Right atrium auricular region (tissue), 2 donors: ENCODE measurements around the gene C10orf105. TPM values are rescaled to one million over a fixed set of nuclear protein-coding genes. Genes with fewer than 3 reads are reported as not detected.

Experiments
- DNase-seq: peaks from one replicate; pipeline ENCODE4 v3.0.0-alpha.2; 2019; ENCODE audit warnings: low spot score
- H3K27ac ChIP-seq, 2 donors: fragments of 200-600 bp; sonication (generic); 1 replicate in 1 of 2; 2 replicates in 1 of 2; pipeline ENCODE4 v1.5.1; 2016 to 2019
- H3K27me3 ChIP-seq, 2 donors: fragments of 200-600 bp; sonication (generic); one replicate each; pipeline versions ENCODE4 v1.5.1 to v1.6.0; 2017 to 2019
- H3K36me3 ChIP-seq: fragments of 200-600 bp; sonication (generic); one replicate; pipeline ENCODE4 v1.5.1; 2016
- H3K4me1 ChIP-seq, 2 donors: fragments of 200-600 bp; sonication (generic); one replicate each; pipeline versions ENCODE4 v1.5.1 to v1.6.0; 2017 to 2019
- H3K4me3 ChIP-seq, 2 donors: fragments of 200-600 bp; sonication (generic); 1 replicate in 1 of 2; 2 replicates in 1 of 2; pipeline ENCODE4 v1.5.1; 2017 to 2019; ENCODE audit warnings: mild to moderate bottlenecking in 1 of 2, moderate library complexity in 1 of 2
- H3K9me3 ChIP-seq, 2 donors: fragments of 200-600 bp; sonication (generic); one replicate each; pipeline ENCODE4 v1.5.1; 2019
- CTCF ChIP-seq, 2 donors: fragments of 200-600 bp; sonication (generic); IDR thresholded peaks; one replicate each; pipeline ENCODE4 v1.5.1; 2019; ENCODE audit warnings: antibody characterized with exemption in 2 of 2
- total RNA-seq, 2 donors: library from RNA; depleted of rRNA; stranded (reverse); fragments of >200 nt; gene quantifications; one replicate each; pipeline ENCODE4 v1.1.0, GENCODE V29; 2016

C10orf105 gene
- total RNA-seq, 2 donors from 2014 or later: 1.3 TPM; not detected in 1

DNA sequence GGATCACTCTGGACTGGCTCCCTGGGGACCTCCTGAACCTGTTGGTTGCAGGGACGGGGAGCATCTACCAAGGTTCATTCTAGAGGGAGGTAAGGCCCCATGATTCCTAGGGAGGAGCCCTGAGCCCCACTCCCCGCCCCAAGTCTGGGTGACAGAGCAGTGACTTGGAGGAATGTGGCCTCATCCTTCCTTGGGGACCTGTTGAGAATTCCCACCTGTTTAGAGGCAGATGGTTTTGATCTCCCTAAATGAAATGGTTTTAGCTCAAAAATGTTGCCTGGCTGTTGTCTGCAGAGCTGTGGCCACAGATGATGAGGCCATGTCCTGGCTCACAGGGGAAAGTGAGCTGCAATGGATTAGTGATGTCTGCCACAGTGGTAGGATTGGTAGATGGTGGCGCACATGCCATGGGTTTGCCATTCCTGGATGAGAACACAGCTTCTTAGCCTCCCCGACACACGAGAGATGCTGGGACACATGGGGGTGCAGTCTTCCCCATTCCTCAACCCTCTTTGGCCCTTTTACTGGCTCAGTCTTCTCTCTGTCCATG lies 12.3 kb downstream of the C10orf105 start:
- no peak for DNase-seq
- Histone ChIP-seq H3K9me3 (no peaks in the 10 kb centered on the region), H3K36me3 (no peaks in the 10 kb centered on the region), H3K4me3 (no peak overlapping the region), H3K4me1 (peaks cover 0 to 1% of the 10 kb centered on the region in 2 donors), H3K27ac (no peak overlapping the region), H3K27me3 (no peaks in the 10 kb centered on the region)
- TF ChIP-seq CTCF (IDR thresholded peaks at IDR 0.05): no peak

DNA sequence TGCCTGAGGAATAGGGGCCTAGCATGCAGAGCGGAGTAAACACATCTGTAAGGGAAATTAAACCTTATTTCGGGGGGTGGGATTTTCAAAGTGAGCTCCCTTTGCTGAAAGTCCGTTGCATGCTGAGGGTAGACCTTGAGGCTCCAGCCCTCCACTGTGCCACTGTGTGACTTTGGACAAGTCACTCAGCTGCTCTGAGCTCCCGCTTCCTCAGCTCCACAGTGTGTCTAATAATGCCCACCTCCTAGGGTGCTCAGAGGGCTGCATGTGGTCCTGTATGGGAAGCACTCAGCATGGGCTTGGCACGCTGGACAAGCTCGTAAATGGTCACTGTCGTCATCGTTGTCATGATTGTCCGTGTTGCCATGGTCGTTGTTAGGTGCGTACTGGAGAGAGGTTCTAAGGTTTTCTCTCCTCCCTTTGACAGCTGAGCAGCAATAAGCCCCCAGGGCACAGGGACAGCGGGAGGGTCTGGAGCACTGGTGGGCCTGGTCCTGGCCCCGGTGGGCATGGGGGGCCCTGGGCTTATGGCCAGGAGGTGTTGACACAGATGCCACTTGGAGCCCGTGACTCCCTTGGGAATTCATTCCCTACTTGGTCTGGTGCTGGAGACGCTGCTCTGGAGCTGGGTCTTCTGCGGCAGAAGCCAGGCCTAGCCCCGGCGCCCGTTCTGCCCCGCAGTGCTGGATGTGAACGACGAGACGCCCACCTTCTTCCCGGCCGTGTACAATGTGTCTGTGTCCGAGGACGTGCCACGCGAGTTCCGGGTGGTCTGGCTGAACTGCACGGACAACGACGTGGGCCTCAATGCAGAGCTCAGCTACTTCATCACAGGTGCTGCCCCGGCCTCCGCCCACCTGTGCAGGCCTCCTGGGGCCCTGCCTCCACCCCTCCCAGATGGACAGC lies 13.1 kb downstream of the C10orf105 start:
- no peak for DNase-seq
- no peak overlapping the region for H3K27ac ChIP-seq
- no peaks in the 10 kb centered on the region for H3K9me3 ChIP-seq
- H3K4me1 ChIP-seq: peaks cover 0 to 6% of the 10 kb centered on the region in 2 donors
- H3K4me3 ChIP-seq: no peak overlapping the region
- no peak for TF ChIP-seq CTCF (IDR thresholded peaks at IDR 0.05)
- H3K36me3 ChIP-seq: no peaks in the 10 kb centered on the region
- no peaks in the 10 kb centered on the region for H3K27me3 ChIP-seq

GRCh38 chr10:71705582-71705981 lies 14.0 kb downstream of the C10orf105 start:
- Histone ChIP-seq H3K27ac (no peak overlapping the region), H3K36me3 (no peaks in the 10 kb centered on the region), H3K4me3 (no peak overlapping the region), H3K27me3 (no peaks in the 10 kb centered on the region), H3K4me1 (peaks cover 0 to 15% of the 10 kb centered on the region in 2 donors), H3K9me3 (no peaks in the 10 kb centered on the region)
- no peak for TF ChIP-seq CTCF (IDR thresholded peaks at IDR 0.05)
- DNase-seq: no peak

- TF ChIP-seq CTCF (IDR thresholded peaks at IDR 0.05): no peak
- no peaks in the 10 kb centered on the region for H3K27me3 ChIP-seq
- H3K9me3 ChIP-seq: no peaks in the 10 kb centered on the region
- H3K27ac ChIP-seq: no peak overlapping the region
- H3K36me3 ChIP-seq: no peaks in the 10 kb centered on the region
- H3K4me1 ChIP-seq: peaks cover 0 to 19% of the 10 kb centered on the region in 2 donors
- H3K4me3 ChIP-seq: no peak overlapping the region
- DNase-seq: no peak
These were observed 14.8 kb downstream of the C10orf105 start for GRCh38 chr10:71704816-71705215.

DNA sequence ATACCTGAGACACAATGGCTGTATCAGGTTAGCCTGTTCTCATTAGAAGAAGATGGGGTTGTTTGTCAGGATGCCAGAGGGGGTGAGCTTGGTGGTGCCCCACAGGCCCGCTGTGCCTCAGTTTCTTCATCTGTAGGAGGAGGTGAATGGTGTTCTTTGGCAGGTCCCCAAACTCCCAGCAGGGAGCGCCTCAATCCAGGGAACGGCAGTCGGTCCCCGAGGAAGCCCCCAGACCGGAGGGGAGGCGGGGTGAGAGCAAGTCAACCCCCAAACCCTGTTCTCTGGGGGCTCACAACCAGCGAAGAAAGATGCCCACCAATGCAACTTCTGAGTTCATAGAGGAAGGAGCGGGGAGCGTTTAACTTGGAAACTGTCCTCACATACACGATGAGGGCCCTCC lies 16.0 kb downstream of the C10orf105 start:
- Histone ChIP-seq H3K4me3 (no peak overlapping the region), H3K36me3 (no peaks in the 10 kb centered on the region), H3K4me1 (peaks cover 0 to 19% of the 10 kb centered on the region in 2 donors), H3K27me3 (no peaks in the 10 kb centered on the region), H3K9me3 (no peaks in the 10 kb centered on the region), H3K27ac (no peak overlapping the region)
- TF ChIP-seq CTCF (IDR thresholded peaks at IDR 0.05): no peak
- DNase-seq: no peak
